ENCODE data around the gene HOXA10.

HOXA10 gene

DNA sequence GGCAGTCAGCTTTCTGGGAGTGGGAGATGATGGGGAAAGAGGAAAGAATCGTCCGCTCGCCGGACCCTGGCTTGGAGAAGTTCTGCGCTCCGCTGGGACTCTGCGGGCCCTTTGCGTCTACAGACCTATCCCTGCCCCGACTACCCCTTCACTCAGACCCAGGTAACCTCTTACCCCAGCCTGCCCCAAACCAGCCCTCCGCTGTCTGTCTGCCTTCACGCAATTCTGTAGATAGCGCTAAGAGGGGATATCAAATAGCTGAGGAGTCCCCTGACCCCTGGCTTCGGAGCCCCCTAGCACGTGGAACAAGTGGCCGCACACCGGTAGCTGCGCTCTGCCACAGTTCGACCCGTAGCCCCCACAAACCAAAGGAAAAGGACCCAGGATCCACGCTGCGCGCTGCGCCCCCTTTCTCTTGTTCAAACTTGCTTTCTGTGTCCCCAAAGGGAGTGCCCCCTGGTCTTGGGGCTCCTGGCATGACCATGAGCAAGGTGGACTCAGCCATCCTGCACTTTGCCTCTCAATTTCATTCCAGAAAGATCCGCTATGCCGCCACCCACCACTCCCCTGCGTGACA lies 50.6 kb downstream of the HOXA10 start:
- TF ChIP-seq, protein P1, sequence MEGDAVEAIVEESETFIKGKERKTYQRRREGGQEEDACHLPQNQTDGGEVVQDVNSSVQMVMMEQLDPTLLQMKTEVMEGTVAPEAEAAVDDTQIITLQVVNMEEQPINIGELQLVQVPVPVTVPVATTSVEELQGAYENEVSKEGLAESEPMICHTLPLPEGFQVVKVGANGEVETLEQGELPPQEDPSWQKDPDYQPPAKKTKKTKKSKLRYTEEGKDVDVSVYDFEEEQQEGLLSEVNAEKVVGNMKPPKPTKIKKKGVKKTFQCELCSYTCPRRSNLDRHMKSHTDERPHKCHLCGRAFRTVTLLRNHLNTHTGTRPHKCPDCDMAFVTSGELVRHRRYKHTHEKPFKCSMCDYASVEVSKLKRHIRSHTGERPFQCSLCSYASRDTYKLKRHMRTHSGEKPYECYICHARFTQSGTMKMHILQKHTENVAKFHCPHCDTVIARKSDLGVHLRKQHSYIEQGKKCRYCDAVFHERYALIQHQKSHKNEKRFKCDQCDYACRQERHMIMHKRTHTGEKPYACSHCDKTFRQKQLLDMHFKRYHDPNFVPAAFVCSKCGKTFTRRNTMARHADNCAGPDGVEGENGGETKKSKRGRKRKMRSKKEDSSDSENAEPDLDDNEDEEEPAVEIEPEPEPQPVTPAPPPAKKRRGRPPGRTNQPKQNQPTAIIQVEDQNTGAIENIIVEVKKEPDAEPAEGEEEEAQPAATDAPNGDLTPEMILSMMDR (IDR thresholded peaks at IDR 0.05) = no peak

DNA sequence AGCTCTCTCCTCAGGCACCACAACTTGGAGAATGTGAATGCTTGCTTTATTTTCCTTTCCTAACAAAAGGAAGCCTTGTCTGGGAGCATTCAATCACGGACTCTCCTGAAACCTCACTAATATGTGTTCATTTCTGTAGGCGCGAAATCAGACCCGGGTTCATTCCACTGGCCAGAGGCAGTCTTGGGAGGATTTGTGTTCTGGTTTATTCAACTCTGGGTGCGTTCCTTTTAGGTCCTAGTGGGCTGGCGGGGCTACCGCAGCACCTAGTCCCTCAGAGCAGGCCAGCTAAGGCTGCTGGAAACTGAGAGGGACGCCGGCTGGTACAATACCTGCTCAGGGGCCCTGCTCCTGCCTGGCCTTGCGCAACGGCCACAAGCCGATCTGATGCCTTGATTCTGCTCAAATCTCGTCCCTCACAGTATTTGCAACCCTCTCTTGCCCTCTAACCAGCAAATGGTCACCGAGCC lies 51.1 kb downstream of the HOXA10 start:
- TF ChIP-seq, protein P1 (IDR thresholded peaks at IDR 0.05) = no peak

DNA sequence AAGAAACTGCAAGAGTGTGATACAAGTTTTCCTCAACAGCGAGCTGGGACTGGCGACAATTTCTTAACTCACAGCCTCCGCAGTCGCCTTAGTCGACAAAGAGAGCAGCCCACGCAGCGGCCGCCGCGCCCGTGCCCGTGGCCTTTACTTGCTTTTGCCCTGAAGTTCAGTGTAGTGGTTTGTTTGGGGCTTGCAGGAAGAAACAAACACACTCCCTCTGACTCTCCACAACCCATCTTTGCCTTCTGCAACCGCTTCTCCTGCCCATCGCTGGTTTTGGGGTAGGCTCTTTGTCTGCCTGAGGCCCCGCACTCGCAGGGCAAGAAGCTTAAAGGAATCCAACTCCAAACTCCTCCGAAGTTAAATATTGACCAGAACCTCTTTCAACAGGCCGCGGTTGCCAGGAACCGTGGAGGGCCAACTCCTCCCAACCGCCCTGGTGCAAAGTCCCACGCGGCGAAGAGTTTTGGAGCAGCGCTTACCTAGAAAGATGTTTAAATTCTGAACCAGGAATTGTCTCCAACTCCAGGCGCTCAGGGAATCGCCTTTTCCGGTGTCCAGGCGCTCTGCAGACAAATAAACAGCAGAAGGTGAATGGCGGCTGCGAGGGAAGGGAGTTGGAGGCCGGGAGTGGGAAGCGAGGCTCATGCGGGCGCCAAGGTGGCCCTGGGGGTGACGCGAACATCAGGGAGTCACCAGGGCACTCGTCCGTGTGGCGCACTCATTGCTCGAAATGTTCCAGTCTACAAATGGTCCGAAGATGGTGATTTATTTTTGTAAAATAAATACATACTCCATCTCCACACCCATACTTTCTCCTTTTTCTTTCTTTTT lies 51.8 kb downstream of the HOXA10 start:
- TF ChIP-seq, protein P1 (IDR thresholded peaks at IDR 0.05) = no peak

DNA sequence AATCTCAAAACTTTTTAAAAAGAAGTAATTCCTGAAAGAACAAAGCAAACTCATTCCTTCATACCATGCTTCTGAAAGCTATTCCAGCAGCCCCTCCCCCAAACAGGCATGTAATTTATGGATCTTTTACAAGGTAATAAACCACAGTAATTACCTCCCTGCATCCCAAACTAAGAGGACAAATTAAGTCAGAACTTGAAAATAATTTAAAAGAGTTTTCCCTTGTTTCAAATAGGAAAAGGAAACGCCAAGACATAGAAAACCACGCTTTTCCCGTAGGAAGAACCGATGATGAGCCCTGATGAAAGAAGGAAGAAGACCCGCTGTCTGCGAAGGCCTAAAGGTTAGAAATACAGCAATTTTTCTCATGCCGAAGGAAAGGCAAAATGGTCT lies 52.4 kb downstream of the HOXA10 start:
- TF ChIP-seq, protein P1 (IDR thresholded peaks at IDR 0.05) = no peak

Measured in LNCAP (cell line).